HG03520 (cell line): ENCODE measurements around the gene FGGY.
"Not testable (repeated sequence)": the region's sequence is repeated elsewhere in the genome, so short reads cannot be mapped to it uniquely, and the experiment has no call there.

ENCODE experiments used
- ATAC-seq: cut with Tn5 transposase; IDR thresholded peaks from one replicate; pipeline ENCODE4 v1.9.1; 2021; ENCODE audit warnings: mild to moderate bottlenecking, moderate library complexity; ENCODE audit not compliant: unreplicated experiment

FGGY gene

DNA sequence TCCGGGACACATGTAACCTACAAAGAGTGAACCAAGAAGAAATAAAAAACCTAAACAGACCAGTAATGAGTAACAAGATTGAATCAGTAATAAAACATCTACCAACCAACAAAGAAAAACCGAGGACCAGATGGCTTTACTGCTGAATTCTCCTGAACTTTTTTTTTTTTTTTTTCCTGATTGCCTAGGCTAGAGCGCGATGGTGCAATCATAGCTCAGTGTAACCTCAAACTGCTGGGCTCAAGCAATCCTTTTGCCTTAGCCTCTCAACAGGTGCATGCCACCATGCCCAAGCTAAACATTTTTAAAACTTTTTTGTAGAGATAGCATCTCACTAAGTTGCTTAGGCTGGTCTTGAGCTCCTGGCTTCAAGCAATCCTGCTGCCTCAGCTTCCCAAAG is 11.2 kb upstream of the FGGY start:
- ATAC-seq: no peak

DNA sequence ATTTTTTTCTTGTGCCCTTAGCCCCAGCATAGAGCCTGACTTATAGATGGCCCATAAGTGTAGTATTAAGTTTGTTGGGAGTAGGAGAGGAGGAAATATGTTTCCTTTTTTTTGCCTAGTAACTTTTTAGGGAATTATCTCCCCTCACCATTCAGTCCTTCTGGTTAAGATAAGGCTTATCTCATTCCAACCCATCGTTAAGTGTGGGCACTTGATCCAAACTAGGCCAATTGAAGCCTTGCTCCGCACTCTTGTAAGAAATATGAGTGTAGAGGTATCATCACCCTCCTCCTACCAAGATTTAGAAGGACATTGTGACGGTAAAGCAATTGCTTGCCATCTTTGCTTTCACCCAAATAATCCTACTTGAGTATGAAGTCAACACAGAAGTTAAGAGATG is 8.8 kb upstream of the FGGY start:
- ATAC-seq: no peak

DNA sequence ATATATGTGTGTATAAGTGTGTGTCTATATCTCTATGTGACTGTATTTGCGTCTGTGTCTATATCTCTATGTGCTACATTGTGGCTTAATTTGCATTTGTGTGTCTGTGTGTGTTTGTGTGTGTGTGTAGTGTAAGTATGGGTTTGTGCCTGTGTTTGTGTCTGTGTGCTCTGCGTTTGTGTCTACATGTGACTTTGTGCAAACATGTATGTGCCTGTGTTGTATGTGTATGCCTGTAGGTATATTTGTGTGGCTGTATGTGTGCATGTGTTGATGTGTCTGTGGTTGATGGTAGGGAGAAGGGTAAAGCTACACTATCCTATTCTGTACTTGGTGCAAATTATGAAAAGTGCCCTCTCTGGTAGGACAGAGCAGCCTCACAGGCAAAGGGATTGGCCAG is 7.3 kb upstream of the FGGY start:
- no peak for ATAC-seq

DNA sequence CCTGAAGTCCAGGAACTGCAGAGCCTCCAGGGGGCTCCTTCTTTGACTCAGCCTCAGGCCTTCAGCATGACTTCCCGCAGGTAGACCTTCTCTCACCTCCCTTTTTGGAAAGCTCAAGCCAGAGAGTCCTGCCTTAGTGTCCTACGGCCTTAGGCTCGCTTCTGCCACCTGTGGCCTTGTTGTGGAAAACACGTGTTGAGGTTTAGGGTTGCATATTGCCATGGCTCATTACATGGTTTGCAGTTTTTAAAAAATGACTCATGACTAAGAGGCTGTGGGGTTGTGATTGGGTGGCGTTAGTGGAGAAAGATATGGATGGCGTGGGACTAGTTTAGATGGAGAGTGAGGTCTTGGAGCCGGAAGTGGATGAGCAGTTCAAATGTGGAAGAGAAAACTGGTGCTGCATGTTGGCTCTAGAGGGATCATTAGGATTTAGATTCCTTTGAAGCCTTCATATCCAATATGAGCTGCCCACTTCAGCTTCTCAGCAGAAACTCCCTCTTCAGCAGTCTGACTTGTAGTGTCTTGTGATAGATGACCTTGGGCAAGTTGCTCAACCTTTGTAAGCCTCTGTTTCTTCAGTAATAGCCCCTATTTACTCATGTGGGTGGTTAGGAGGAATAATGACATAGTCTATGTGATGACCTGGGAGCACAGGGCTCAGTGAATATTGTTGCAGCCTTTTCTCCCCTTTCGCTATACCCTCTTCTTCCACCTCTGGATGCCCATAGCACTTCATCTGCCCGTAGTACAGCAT is 6.5 kb upstream of the FGGY start:
- ATAC-seq: peak; percentile 76

DNA sequence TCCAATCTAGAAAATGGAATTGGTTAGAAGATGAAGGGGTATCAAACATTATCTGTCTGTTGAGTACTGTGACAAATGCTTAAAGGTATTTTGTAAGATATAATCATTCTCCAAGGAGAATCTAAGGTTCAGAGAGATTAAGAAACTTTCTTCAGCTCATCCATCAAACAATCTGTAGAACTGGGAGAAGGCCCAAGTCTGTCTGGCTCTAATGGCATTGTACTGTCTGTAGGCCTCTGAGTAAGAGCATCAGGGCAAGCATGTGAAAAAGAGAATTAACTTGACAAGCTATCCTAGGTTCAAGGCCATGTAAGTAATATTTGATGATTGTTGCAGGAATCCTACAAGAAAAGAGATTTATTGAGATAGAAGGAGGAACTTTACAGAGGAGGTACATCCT is 5.3 kb upstream of the FGGY start:
- no peak for ATAC-seq

DNA sequence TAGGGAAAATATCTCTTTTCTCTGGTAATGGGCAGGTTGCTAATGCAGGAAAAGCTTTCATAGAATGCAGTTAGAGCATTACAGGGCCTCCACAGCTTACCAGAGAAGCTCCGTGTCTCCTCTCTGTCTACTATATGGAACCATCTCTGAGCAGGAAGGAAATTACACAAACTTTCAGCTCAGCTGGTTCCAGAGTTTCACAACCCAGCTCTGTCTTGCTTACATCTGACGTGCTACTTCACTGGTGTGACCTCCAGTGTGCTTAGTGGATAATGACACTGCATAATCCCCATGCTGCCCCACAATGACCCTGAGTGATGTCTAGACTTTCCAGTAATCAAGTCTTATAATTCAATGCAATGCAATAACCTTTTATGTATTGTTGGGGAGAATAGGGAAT is 4.3 kb upstream of the FGGY start:
- no peak for ATAC-seq

DNA sequence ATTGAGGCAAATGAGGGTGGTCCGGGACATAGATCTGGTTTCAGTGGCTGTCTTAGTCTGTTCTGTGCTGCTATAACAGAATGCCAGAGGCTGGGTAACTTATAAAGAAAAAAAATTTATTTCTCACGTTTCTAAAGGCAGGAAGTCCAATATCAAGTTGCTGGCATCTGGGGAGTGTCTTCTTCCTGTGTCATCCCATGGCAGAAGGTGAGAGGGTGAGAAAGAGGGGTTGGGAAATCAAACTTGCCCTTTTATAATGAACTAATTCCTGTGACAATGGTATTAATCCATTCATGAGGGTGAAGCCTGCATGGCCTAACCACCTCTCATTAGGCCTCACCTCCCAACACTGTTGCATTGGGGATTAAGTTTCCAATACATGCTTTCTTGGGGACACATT is 3.7 kb upstream of the FGGY start:
- ATAC-seq: no peak

DNA sequence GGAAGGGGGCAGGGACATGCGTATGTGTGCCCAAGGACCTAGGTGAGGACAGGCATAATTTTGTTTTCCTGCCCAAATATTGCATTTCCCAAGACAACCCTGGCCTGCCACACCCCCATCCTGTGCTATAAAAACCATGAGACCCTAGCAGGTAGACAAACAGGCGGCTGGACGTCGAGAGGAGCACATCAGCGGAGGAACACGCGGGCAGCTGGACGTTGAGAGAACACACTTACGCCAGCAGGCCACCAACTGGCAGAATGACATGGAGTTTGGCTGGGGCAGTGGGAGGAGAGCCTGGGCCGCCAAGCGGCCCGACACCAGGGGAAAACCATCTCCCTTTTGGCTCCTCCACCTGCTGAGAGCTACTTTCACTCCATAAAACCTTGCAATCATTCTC is 3.0 kb upstream of the FGGY start:
- no peak for ATAC-seq

DNA sequence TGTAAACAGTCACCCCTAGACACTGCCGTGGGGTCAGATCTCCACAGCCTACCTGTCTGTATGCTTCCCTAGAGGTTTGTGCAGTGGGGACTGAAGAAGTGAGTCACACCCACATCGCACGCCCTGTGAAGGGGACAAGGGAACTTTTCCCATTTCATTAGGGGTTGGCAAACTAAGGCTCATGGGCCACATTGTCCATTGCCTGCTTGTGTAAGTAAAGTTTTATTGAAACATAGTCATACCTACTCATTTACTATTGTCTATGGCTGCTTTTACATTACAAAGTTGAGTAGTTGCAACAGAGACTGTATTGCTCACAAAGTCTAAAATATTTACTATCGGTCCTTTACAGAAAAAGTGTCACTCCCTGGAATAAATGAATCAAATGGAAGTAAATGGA is 2.5 kb upstream of the FGGY start:
- ATAC-seq: no peak

DNA sequence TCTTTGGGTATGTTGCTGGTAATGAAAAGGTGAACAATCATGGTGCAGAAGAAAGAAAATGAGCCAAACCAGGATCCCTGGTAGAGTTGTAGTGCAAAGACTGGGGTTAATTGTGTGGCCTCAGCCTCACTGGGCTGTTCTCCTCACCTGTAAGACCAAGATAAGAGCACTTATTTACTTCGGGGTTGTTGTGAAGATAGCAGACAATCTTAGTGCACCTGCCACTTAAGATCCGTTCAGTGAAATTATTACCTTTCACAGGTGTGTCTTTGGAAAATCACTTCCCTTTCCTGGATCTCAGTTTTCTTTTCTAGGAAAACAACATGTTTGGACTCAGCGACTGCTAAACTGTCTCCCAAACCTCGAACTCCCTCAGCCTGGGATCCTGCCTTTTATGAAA is 1.3 kb upstream of the FGGY start:
- ATAC-seq: no peak

DNA sequence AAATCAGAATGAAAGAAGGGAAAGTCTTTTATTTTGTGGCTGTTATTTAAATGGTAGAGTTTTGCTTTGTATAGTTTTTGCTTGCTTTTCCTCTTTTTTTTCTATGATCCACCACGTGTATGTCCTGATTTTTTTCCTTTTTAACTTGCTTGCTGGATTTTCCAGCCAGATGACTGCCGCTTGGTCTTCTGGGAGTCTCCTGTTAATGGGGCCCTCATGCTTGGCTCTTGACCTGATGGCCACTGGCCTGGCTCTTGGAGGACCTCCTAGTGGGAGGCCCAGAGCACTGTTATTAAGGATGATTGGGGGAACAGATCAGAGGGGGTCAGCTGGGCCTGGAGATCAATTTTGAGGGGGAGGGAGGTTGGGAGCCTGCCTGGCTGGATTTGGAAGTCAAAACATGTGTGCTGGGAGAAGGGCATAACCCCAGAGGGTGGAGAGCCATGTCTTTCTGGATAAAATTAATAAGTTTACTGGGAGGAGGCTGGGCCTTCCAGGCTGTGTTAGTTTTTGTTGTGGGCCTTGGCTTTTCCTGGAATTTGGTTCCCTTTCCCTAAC is 1.2 kb downstream of the FGGY start:
- ATAC-seq: no peak

DNA sequence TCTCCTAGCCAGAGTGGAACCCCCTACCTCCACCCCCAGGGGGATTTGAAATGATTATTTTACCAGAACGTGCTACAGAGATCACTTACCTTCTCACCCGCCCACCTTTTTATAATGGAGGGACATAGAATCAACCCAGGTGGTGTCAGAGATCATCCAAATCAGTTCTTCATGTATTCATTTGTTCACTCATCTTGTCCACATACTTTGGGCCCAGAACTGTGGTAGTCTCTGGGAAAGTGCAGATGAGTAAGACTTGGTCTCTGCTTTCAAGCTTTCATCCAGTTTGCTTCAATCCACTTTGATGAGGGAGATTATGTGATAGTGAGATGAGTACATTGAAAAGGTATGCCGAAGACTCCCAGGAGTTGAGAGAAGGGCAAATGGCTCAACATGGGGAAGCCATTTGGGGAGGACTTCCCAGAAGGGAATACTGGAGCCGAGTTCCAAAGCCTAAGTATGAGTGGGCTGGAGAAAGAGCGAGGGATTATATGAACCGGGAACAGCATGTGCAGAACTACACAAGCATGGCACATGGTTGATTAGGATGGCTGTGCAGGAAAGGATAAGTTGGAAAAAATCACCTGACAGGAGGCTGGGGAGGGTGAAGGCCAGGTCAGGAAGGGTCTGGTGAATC is 1.9 kb downstream of the FGGY start:
- no peak for ATAC-seq

DNA sequence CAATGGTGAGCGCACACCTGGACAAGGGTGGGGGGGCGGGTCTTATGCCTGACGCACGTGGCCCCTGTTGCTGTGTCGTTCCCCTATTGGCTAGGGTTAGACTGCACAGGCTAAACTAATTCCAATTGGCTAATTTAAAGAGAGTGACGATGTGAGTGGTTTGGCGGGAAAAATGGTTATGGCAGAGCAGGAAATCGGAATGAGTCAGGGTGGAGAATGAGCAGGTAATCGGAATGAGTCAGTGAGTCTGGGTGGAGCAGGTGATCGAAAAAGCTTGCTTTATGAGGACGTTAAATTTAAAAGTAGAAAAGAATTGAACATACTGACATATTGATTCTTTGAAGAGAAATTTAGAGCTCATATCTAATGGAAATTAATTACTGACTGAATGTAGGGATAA is 2.8 kb downstream of the FGGY start:
- not testable (repeated sequence) for ATAC-seq

DNA sequence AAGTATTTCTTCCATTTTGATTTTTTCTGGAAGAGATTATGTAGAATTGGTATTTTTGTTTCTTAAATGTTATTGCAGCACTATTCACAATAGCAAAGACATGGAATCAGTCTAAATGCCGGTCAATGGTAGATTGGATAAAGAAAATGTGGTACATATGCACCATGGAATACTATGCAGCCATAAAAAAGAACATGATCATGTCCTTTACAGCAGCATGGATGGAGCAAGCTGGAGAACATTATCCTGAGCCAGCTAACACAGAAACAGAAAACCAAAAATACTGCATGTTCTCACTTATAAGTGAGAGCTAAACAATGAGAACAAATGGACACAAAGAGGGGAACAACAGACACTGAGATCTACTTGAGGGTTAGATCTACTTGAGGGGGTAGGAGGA is 5.4 kb downstream of the FGGY start:
- no peak for ATAC-seq

DNA sequence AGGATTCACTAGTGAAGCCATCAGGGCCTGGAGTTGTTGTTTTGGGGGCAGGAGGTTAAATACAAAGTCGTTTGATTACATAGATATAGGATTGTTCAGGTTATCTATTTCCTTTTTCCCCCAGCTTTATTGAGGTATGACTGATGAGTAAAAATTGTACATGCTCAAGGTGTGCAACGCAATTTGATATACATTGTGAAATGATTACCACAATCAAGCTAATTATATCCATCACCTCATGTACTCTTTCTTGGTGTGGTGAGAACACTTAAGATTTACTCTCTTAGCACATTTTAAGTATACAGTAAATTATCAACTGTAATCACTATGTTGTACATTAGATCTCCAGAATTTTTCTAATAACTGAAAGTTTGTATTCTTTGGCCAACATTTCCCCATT is 6.0 kb downstream of the FGGY start:
- ATAC-seq: no peak

DNA sequence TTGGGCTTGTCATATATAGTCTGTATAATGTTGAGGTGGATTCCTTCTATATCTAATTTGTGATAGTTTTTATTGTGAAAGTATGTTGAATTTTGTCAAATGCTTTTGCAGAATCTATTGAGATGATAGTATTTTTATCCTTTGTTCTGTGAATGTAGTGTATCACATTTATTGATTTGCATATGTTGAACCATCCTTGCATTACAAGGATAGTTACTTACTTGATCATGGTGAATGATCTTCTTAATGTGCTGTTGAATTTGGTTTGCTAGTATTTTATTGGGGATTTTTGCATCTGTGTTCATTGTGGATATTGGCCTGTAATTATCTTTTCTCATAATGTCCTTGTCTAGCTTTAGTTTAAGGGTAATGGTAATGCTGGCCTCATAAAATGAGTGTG is 8.3 kb downstream of the FGGY start:
- no peak for ATAC-seq

DNA sequence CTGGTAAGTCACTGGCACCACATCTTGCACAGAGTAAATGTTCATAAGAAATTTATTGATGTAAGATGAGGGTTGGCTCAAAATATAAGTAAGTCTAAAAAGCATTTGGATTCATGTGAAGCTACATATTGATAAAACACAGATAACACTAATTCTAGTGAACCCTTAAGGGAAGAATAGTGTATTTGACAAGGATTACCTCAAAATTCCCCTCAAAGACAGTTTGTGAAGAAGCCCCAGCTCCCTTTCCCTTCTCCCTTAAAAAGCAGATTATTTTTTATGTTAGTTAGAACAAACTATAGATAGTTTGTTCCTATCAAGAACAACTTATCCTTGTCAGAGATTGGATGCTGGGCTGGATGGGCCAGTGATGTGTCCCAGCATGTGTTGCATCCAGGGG is 10.7 kb downstream of the FGGY start:
- ATAC-seq: no peak

DNA sequence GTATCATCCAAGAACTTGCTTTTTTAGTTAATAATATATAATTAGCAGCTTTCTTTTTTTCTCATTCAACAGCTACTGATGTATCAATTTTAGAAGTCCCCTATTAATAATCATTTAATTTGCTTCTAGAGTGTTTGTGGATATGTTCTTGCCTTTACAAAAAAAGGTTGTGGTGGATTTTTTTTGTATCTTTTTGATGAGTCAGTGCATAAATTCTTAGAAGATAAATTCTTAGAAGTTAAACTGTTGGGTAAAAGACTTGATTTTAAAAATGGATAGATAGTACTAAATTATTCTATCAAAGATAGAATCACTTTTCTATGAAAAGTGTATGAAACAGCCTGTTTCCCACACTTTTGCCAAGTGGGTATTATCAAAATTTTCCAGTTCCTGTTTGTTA is 11.9 kb downstream of the FGGY start:
- no peak for ATAC-seq

DNA sequence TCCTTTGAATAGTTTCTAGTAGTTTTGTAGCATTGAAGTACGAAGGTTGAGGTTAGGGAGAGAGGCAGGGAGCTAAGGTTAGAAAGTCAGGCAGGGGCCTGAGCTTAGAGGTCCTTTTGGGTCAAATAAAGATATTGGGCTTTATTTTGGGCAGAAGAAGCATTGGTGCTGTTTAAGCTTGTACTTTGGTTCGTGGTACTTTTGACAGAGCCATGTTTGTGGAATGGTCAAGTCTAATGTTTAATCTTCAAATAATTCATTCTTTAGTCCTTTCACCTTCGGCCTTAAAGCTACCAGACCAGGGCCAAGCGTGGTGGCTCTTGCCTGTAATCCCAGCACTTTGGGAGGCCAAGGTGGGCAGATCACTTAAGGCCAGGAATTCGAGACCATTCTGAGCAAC is 12.5 kb downstream of the FGGY start:
- no peak for ATAC-seq

DNA sequence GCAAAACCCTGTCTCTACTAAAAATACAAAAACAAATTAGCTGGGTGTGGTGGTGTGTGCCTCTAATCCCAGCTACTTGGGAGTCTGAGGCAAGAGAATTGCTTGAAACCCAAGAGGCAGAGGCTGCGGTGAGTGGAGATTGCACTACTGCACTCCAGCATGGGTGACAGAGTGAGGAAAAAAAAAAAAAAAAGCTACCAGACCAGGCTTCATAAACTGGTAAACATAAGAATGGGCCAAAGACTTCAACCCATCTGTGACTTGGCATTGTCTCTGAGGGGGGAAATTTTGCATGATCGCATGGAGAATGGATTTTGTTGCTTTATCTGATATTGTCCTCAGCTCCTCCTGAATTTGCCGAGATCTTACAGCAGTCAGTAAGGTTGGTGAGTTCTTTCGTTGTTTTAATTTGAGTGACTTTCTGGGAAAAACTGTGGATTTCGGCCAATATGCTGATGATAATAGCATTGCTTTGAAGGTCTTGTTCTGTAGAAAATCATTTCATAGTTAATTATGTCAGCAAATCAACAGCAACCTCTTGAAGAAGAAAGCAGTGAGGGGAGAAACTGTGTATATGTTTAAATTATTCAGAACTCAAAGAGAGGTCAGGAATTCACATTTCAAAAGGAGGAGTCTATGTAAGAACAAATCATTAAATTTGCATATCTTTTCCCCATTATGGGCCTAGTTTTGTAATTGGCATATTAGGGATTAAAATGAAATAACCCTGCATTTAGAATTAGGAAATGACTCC is 13.1 kb downstream of the FGGY start:
- no peak for ATAC-seq

DNA sequence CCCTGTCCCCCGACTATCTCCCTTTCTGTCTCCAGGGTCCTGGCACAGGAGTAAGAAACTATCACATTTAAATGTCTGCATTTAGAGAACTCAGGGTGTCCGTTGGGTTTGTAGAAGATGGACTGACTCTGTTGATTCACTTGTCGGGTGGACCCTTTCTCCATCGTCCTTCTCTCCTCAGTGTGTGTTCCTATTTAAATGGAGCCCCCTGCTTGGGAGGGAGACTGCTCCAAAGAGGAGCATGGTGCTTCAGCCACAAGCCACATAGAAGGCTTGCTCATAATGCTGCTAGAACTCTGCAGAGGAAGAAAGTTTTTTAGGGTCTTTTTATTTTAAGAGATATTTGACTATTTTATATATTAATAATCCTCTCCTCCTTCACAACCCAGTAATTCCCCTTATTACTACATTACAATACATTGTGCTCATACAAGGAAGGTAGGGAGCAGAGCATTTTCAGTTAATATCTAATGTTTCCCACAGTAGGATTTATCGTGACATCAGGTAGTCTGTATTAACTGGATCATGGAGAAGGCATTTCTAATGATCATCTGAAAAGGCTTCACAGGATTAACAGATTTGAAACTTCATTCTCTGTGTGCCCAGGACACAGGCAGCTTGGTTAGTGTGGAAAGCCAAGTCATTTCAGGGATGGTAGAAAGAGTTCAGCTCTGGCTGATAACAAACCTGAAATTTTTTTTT is 13.8 kb downstream of the FGGY start:
- ATAC-seq: no peak
